HG02642 (cell line): ENCODE measurements around the gene CFAP119.

Source experiments
- ATAC-seq: cut with Tn5 transposase; IDR thresholded peaks from one replicate; pipeline ENCODE4 v1.9.1; 2021; ENCODE audit warnings: mild to moderate bottlenecking; ENCODE audit not compliant: unreplicated experiment, poor library complexity

CFAP119 gene

GRCh38 chr16:30715750-30716445 lies 46.0 kb downstream of the CFAP119 start:
- ATAC-seq: no peak

GRCh38 chr16:30711712-30712111 lies 50.1 kb downstream of the CFAP119 start:
- ATAC-seq: no peak

- no peak for ATAC-seq
These were observed 50.9 kb downstream of the CFAP119 start for GRCh38 chr16:30710971-30711370.
